KMS-11 (cell line): ENCODE data around the gene PHYH.
"Not testable (repeated sequence)": the region's sequence is repeated elsewhere in the genome, so short reads cannot be mapped to it uniquely, and the experiment has no call there.

ENCODE experiments used
- H2AFZ ChIP-seq: fragments of 200-600 bp; sonication (generic); 2 replicates; pipeline ENCODE4 v1.6.1; 2016; ENCODE audit warnings: antibody characterized with exemption, mixed run types, low read depth
- H3K27ac ChIP-seq: fragments of 200-600 bp; sonication (generic); 2 replicates; pipeline ENCODE4 v1.6.1; 2016; ENCODE audit warnings: mild to moderate bottlenecking, mixed run types
- H3K27me3 ChIP-seq: fragments of 200-600 bp; sonication (generic); 2 replicates; pipeline ENCODE4 v1.6.1; 2017; ENCODE audit warnings: mild to moderate bottlenecking, low read depth, mixed run types, moderate library complexity; ENCODE audit not compliant: insufficient read depth
- H3K36me3 ChIP-seq: fragments of 200-600 bp; sonication (generic); 2 replicates; pipeline ENCODE4 v1.6.1; 2017; ENCODE audit warnings: mild to moderate bottlenecking, mixed run types; ENCODE audit not compliant: insufficient read depth
- H3K4me1 ChIP-seq: fragments of 200-600 bp; sonication (generic); 2 replicates; pipeline ENCODE4 v1.6.1; 2016; ENCODE audit warnings: mild to moderate bottlenecking, low read depth, mixed run types; ENCODE audit not compliant: poor library complexity, severe bottlenecking
- H3K4me2 ChIP-seq: fragments of 200-600 bp; sonication (generic); 2 replicates; pipeline ENCODE4 v1.7.0; 2016; ENCODE audit warnings: mild to moderate bottlenecking, mixed run types
- H3K4me3 ChIP-seq: fragments of 200-600 bp; sonication (generic); IDR thresholded peaks from 2 replicates; pipeline ENCODE4 v1.6.1; 2017; ENCODE audit warnings: low read depth, low read length, mixed read lengths; ENCODE audit not compliant: insufficient read depth
- H3K79me2 ChIP-seq: fragments of 200-600 bp; sonication (generic); 2 replicates; pipeline ENCODE4 v1.6.1; 2016; ENCODE audit warnings: low read depth, mixed run types; ENCODE audit not compliant: insufficient read depth
- H3K9ac ChIP-seq: fragments of 200-600 bp; sonication (generic); 2 replicates; pipeline ENCODE4 v1.6.1; 2016; ENCODE audit warnings: mild to moderate bottlenecking, mixed run types
- H4K20me1 ChIP-seq: fragments of 200-600 bp; sonication (generic); 2 replicates; pipeline ENCODE4 v1.6.1; 2016; ENCODE audit warnings: mild to moderate bottlenecking, mixed run types; ENCODE audit not compliant: insufficient read depth
- TF ChIP-seq, protein P1 (sequence below): fragments of 200-600 bp; sonication (generic); conservative IDR thresholded peaks from 2 replicates; pipeline ENCODE4 v1.6.1; 2017; ENCODE audit warnings: low read depth, mild to moderate bottlenecking, antibody characterized with exemption, low read length, moderate library complexity, mixed read lengths

PHYH gene

DNA sequence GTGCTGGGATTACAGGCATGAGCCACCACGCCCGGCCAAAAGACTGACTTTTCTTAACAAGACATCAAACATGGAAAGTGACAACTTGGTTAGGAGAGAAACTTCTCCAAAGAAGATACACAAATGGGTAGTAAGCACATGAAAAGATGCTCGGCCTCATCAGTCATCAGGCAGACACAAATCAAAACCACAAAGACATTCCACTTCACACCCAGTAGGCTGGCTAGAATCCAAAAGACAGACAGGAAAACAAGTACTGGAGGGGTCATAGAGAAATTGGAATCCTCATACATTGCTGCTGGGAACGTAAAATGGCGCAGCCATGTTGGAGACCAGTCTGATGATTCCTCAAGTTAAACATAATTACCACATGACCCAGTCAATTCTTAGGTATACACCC lies 31.8 kb upstream of the PHYH start:
- Histone ChIP-seq H3K79me2 (peaks cover 10% of the 10 kb centered on the region; the same call in 1 of the 2 replicates), H3K4me3 (no peak overlapping the region), H3K27ac (no peak overlapping the region), H3K27me3 (no peaks in the 10 kb centered on the region), H3K9ac (no peak overlapping the region), H3K4me1 (peaks cover 13% of the 10 kb centered on the region), H4K20me1 (no peaks in the 10 kb centered on the region), H2AFZ (no peak overlapping the region), H3K36me3 (no peaks in the 10 kb centered on the region; the same call in 1 of the 2 replicates), H3K4me2 (no peak overlapping the region)
- TF ChIP-seq, protein P1, sequence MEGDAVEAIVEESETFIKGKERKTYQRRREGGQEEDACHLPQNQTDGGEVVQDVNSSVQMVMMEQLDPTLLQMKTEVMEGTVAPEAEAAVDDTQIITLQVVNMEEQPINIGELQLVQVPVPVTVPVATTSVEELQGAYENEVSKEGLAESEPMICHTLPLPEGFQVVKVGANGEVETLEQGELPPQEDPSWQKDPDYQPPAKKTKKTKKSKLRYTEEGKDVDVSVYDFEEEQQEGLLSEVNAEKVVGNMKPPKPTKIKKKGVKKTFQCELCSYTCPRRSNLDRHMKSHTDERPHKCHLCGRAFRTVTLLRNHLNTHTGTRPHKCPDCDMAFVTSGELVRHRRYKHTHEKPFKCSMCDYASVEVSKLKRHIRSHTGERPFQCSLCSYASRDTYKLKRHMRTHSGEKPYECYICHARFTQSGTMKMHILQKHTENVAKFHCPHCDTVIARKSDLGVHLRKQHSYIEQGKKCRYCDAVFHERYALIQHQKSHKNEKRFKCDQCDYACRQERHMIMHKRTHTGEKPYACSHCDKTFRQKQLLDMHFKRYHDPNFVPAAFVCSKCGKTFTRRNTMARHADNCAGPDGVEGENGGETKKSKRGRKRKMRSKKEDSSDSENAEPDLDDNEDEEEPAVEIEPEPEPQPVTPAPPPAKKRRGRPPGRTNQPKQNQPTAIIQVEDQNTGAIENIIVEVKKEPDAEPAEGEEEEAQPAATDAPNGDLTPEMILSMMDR = no peak

DNA sequence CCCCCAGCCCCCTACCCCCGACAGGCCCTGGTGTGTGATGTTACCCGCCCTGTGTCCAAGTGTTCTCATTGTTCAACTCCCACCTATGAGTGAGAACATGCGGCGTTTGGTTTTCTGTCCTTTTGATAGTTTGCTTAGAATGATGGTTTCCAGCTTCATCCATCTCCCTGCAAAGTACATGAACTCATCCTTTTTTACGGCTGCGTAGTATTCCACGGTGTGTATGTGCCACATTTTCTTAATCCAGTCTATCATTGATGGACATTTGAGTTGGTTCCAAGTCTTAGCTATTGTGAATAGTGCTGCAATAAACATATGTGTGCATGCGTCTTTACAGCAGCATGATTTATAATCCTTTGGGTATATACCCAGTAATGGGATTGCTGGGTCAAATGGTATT lies 31.1 kb upstream of the PHYH start:
- not testable (repeated sequence) for H3K27me3 ChIP-seq, H3K4me2 ChIP-seq, H2AFZ ChIP-seq, H4K20me1 ChIP-seq, H3K4me1 ChIP-seq, H3K9ac ChIP-seq, H3K4me3 ChIP-seq, H3K36me3 ChIP-seq, H3K27ac ChIP-seq, H3K79me2 ChIP-seq

DNA sequence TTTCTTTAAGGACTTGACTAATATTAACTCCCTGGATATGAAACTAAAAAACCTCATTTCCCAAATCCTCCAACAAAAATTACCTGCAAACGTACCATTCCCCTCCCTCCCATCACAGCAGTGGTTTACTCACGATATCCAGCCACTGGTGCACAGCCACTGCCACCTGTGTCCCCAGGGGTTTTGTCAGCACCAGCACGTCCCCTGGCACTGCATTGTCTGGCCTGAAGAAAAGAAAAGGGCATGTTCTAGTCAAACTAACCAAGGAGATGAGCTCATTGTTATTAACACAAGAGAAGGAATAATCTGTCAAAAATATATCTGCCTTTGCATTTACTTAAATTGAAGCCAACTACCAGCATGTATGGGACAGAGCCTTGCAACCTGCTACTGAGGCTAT lies 29.7 kb upstream of the PHYH start:
- Histone ChIP-seq H2AFZ (no peak overlapping the region), H3K27ac (no peak overlapping the region), H3K4me1 (no peaks in the 10 kb centered on the region), H3K4me2 (no peak overlapping the region), H3K36me3 (no peaks in the 10 kb centered on the region; the same call in 1 of the 2 replicates), H3K27me3 (no peaks in the 10 kb centered on the region), H3K9ac (no peak overlapping the region), H3K4me3 (no peak overlapping the region), H3K79me2 (peaks cover 2% of the 10 kb centered on the region; the same call in 1 of the 2 replicates), H4K20me1 (no peaks in the 10 kb centered on the region)
- TF ChIP-seq, protein P1 = no peak

DNA sequence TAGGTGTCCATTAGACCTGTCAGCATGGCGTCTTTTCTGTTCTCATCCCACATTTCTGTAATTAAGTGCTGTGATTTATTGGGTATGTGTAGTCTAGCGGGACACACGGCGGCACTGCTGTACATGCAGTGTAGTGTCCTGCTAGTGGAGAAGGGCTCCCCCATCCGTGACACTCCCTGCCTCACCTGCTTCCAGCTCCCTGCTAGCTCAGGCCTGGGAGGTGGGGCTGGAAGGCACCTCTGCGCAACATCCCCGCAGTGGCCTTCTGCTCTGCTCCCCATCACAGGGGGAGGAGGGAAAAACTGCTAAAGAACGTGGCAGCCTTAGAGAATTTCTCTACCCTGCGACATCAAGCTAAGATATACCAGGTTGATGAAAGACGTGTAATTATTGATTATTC lies 28.7 kb upstream of the PHYH start:
- Histone ChIP-seq H3K27me3 (no peaks in the 10 kb centered on the region), H3K36me3 (no peaks in the 10 kb centered on the region; the same call in 1 of the 2 replicates), H3K27ac (no peak overlapping the region), H3K79me2 (no peaks in the 10 kb centered on the region), H4K20me1 (no peaks in the 10 kb centered on the region), H3K4me1 (no peaks in the 10 kb centered on the region), H3K9ac (no peak overlapping the region), H3K4me3 (no peak overlapping the region), H3K4me2 (no peak overlapping the region), H2AFZ (no peak overlapping the region)
- TF ChIP-seq, protein P1 = no peak

DNA sequence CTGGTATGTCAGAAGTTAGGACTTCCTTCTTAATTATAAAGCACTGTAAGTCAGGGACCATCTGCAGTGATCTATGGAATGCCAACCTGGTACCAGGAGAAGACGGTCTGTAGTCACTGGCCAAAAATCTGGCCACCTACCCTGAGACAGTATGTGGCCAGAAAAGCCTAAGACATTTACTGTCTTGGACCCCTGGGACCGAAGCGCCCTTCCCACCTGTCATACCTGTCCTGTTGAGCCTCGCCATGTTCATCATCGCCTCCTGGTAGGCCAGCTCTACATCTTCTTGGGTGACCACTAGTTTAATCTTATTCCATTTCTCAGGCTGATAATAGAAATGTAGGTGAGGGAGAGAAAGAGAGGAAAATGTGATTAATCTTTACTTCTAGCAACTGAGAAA lies 28.3 kb upstream of the PHYH start:
- no peaks in the 10 kb centered on the region; the same call in 1 of the 2 replicates for H3K36me3 ChIP-seq
- TF ChIP-seq, protein P1 = no peak

More for the DNA sequence above, 28.3 kb upstream of the PHYH start:
- Histone ChIP-seq H3K4me1 (no peaks in the 10 kb centered on the region), H4K20me1 (no peaks in the 10 kb centered on the region), H3K27me3 (no peaks in the 10 kb centered on the region), H3K4me2 (no peak overlapping the region), H3K4me3 (no peak overlapping the region), H2AFZ (no peak overlapping the region), H3K27ac (no peak overlapping the region), H3K9ac (no peak overlapping the region), H3K79me2 (no peaks in the 10 kb centered on the region)
